GM19043 (cell line): Measurements from ENCODE around the gene KRT6A.

Experiments used
- ATAC-seq: cut with Tn5 transposase; IDR thresholded peaks from one replicate; pipeline ENCODE4 v1.9.1; 2021; ENCODE audit warnings: low read depth; ENCODE audit not compliant: unreplicated experiment

Gene KRT6A

GRCh38 chr12:52493172-52493571, at the start of gene KRT6A:
Gene KRT6A (minus strand): TSS chr12:52493257. CDS start chr12:52493188, 69 bp downstream.
- no peak for ATAC-seq

GRCh38 chr12:52542157-52542556, 49.1 kb upstream of the KRT6A start:
- ATAC-seq, result no peak

GRCh38 chr12:52541709-52542108, 48.7 kb upstream of the KRT6A start:
- no peak for ATAC-seq

- no peak for ATAC-seq
Measured at GRCh38 chr12:52540531-52540930, 47.5 kb upstream of the KRT6A start.

DNA sequence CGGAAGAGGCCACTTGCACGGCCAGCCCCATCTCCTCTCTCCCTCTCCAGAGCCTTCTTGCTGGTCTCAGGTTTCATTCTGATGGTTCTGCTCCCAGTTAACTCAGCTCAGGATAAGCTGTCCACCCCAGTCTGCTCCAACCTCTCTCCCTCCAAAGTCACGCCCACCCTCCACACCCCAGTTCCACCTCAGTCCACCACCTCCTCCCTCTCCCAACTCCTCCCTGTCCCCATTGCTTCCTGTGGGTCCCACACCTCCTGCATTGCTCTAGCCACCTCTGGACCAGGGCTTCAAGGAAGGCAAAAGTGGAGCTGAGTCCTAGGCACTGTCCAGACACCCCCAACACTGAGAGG, 46.7 kb upstream of the KRT6A start:
- no peak for ATAC-seq

- ATAC-seq, result no peak
Measured at GRCh38 chr12:52539083-52539820, 46.2 kb upstream of the KRT6A start.

DNA sequence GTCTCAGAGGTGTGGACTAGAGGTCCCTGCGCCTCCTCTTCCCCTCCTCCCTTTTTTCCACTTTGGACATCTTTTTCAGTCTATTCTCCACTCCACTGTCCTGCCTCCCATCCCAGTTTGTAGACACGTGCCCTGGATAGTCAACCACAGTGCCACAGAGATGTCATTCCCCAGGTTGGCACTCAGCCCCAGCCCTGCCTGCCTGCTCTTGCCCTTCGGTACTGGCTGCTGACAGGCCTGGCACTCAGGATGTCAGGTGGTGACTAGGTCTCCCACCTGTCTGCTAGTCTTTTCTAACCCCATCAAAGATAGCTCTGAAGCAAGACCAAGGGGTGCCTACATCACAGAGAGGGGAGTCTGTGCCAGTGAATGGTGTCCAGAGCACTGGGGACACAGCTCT, 44.0 kb upstream of the KRT6A start:
- ATAC-seq, result no peak

DNA sequence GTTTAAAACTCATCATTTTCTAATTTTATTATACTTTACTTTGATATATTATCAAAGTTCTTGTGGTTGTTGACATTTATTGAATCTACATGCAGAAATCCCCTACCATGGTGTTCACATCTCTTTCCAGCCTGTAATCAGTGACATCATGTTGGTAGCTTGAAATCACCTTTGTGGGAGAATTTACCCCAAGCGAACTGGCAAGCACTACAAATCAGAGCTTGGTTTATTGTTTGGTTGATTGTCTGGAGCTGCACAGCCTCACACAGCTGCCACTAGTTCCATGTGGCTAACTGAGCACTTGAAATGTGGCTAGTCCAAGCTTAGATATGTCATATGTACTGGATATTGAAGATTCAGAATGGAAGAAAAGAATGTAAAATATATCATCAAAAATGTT, 42.5 kb upstream of the KRT6A start:
- no peak for ATAC-seq

DNA sequence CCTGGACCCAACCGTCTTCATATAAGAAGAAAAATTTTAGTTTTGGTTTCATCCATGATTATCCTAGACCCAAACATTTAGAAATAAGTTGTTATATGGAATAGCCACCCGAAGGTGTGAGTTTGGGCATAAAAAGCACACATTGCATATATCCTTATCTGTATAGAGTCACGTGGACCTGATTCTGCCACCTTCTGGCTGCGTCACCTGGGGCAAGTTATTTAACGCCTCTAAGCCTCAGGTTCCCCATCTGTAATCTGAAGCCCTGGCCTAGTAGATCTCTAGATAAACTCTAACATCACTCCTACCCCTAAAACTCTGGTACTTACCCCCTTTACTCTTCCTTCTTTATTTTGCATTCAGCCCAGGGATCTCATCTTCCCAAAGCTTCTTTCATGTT, 41.4 kb upstream of the KRT6A start:
- ATAC-seq, result no peak

DNA sequence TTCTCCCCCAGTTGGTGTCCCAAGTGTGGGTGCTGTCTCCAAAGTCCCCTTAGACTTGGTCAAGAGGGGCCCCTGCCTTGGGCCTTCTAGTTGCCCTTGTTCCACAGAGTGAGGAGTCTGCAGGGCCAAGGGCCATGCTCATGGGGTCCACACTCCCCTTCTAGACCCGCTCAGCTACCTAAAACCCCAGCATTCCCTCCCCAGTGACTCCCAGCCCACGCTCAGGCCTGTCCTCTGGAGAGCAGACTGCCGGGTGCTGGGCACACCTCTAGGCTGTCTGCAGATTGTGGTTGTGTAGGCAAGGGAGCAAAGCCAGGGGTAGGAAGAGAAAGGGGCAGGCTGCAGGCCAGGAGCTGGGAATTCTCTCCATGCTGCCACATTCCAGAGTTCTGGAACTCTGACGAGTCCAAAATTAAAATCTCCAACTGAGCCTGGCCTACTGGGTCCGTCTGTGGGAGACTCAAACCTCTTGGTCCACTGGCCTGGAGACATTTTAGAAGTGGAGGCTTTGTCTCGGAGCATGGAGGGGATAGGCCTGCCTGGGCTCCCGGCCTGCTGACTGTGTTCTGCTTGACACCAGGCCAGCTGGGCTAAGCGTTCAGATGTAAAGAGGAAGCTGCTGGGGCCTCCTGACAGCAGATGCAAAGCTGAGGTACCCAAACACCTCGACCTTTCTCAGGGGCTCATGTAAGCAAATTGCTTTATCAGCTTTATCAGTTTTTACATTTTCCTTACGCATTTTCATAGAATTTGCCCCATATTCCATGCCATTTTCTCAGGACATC, 40.8 kb upstream of the KRT6A start:
- ATAC-seq, result no peak

DNA sequence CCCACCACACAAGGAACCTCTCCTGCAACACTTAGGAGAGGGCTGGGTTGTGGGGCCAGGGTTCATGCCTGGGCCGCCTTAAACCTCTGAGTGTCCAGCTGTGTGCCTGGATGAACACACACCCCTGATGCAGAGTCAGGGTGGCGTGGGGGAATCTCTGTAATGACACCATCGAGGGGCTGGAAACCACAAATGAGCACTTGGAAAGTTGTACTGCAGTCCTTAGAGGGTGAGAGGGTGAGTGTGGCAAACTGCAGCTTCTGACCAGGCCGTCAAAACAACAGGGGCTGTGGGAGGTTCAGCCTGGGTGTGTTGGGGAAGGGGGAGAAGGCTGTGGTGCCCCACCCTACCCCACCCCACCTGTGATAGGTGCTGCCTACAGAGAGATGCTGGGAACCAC, 39.6 kb upstream of the KRT6A start:
- no peak for ATAC-seq

- ATAC-seq, result no peak
Measured at GRCh38 chr12:52531566-52532300, 38.7 kb upstream of the KRT6A start.

- ATAC-seq, result no peak
Measured at GRCh38 chr12:52530905-52531304, 37.8 kb upstream of the KRT6A start.

- ATAC-seq, result no peak
Measured at GRCh38 chr12:52530366-52530765, 37.3 kb upstream of the KRT6A start.

GRCh38 chr12:52529846-52530245, 36.8 kb upstream of the KRT6A start:
- no peak for ATAC-seq

DNA sequence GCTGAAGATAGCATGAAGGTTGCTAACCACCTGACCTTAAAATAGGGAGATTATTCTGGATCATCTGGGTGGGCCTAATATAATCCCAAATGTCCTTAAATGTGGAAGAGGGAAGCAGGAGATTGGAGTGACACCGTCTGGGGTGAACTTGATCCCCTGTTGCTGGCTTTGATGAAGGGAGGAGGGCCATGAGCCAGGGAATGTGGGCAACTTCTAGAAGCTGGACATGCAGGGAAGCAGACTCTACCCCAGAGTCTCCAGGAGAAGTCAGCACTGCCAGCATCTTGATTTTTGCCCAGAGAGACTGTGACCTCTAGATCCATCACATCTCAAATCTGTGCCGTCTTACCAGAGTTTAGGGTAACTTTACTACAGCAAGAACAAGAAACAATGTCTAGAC, 36.4 kb upstream of the KRT6A start:
- no peak for ATAC-seq

DNA sequence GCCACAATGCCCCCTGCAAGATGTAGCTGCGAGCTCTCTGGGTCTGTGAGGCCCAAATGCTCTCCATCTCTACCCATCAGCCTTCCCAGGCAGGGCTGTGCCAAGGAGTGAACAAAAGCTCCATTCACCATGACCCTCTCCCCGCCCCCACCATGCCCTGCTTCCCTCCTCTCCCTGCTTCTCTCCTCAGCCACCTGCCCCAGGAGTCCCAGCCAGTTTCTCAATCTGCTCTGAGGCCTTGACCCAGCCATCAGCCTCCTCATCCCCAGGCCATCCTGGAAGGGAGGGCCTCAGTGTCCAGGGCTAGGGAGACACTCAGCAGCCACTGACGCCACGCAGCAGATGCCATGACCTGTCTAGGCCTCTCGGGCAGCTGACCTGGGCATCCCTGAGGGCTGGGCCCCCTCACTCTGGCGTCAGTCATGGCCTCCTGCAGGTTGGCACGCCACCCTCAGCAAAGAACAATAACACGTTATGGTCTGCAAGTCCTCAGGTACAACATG, 35.6 kb upstream of the KRT6A start:
- ATAC-seq, result no peak

DNA sequence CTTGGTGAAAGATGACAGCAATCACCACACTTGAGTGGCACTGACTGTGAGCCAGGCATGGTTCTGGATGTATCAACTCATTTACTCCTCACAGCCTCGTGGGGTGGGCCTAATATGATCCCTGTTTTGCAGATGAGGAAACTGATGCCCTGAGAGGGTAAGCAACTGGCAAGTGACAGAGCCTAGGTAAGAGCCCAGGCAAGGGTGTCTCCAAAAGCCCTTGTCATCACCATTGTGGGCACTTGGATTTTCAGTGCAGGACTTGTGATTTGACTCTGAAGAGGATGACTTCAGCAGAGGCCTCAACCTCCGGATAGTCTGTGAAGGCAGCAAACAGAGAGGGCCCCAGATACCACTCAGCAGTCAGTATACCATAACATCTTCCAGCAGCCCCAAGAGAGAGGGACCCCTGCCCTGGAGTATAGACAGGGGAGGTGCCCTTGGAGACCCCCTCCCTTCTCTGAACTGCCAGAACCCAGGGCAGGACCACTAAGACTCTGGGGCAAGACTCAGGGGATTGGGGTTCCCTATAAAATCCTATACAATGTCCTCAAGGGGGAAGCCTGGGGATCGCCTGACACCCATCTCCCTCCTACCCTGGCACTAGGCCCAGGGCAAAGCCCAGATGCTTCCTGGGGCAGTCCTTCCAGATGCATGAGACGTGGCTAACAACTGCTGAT, 34.2 kb upstream of the KRT6A start:
- ATAC-seq, result no peak

GRCh38 chr12:52526511-52526951, 33.5 kb upstream of the KRT6A start:
- no peak for ATAC-seq

DNA sequence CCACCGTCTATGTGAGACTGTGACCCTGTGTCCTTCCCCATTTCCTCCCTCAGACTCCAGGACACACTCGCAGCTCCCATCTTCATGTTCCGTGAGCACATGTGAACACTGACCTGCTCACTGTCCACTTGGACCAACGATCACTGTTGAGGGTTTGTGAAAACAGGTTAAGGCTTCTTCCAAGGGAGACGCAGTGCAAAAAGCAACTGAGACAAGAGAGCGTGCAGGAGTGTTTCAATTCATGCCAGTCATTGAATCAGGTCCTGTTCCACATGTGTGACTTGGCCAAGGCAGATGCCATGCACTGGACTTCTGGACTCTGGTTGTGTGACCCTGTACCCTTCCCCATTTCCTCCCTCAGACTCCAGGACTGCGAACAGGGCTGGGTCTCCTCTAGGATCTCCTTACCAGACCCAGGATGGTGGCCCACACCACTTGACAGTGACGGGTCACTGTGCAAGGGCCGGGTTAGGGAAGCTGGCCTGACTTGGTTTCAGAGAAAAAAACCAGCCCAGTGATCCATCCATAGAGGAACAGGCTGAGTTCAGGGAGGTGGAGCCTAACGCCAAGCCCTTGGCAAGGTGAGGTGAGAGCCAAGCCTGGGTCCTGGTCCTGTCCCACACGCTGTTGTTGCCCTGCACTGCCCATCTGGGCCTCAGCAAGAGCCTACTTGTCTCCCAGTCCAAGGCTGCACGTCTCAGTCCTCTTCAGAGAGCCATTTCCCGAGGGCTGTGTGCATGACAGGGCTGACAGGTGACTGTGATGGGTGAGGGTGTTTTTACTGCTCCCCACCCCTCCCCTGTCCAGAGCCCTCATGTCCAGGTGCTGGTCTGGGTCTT, 32.8 kb upstream of the KRT6A start:
- ATAC-seq, result no peak
